Tibial artery (tissue), 4 donors: ENCODE data around the gene FGD4.
A peak's percentile ranks its signal among the peaks of the same experiment; 100 is the strongest.
"Not testable (repeated sequence)": the region's sequence is repeated elsewhere in the genome, so short reads cannot be mapped to it uniquely, and the experiment has no call there.

Experiments used
- DNase-seq, 2 donors: peaks; one replicate each; pipeline ENCODE4 v3.0.0-alpha.2; 2019
- H3K27ac ChIP-seq, 2 donors: fragments of 200-600 bp; sonication (generic) in 1 of 2; 1 replicate in 1 of 2; 2 replicates in 1 of 2; pipeline ENCODE4 v1.5.1; 2018 to 2019; ENCODE audit warnings: mild to moderate bottlenecking in 1 of 2
- H3K27me3 ChIP-seq, 2 donors: fragments of 200-600 bp; sonication (generic) in 1 of 2; one replicate each; pipeline versions ENCODE4 v1.5.1 to v1.6.0; 2016 to 2019
- H3K36me3 ChIP-seq, 3 donors: fragments of 200-600 bp; sonication (generic) in 2 of 3; one replicate each; pipeline ENCODE4 v1.5.1; 2016 to 2019; ENCODE audit warnings: mild to moderate bottlenecking in 2 of 3
- H3K4me1 ChIP-seq, 4 donors: fragments of 200-600 bp; sonication (generic) in 2 of 4; 1 replicate in 3 of 4; 2 replicates in 1 of 4; pipeline ENCODE4 v1.5.1; 2016 to 2019
- H3K4me3 ChIP-seq, 2 donors: fragments of 200-600 bp; sonication (generic) in 1 of 2; 1 replicate in 1 of 2; 2 replicates in 1 of 2; pipeline ENCODE4 v1.5.1; 2018 to 2019; ENCODE audit warnings: mild to moderate bottlenecking in 2 of 2
- H3K9me3 ChIP-seq, 3 donors: fragments of 200-600 bp; sonication (generic) in 1 of 3; one replicate each; pipeline ENCODE4 v1.5.1; 2016 to 2019
- CTCF ChIP-seq, 2 experiments: fragments of 200-600 bp in 1 of 2; fragments of 450-650 bp in 1 of 2; IDR thresholded peaks; one replicate each; pipeline ENCODE4 v1.5.1; 2017 to 2019; ENCODE audit warnings: antibody characterized with exemption in 2 of 2, mild to moderate bottlenecking in 1 of 2, moderate library complexity in 1 of 2
- intact Hi-C: fragments of 100-400 bp; cut with DNase I; formaldehyde crosslinking; loops from one replicate; pipeline ENCODE4 v1.15.0; 2023; ENCODE audit warnings: low total_unique reads

FGD4 gene

DNA sequence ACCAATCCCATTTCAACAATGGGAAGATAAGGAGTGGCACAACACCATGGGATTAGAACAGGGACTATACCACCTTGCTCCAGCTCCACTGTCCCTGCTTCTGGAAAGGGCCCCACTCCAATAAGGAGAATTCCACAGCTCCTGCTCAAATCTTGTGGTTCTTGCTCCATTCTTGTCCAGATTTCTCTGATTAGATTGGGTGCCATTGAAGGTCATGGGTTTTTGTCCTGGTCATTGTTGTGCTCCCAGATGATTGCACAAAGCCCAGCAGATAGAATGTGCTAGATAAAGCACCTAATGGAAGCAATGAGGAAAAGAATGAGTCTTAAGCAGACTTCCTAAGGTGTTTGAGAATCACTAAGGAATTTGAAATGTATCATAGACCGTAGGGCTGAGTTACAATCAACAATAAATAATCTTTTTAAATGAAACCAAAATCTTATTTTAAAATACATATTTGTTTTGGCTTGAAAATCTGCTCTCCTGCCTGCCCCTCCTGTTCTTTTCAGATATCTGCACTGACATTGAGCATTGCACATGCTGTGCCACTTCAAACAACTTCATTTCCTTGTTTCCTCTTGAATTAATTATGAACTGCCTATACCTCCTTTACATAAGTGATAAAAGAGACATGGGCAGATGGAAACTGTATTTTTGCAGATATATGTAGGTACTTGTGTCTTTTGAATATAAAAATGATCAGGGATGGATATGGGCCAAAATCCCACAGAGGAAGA lies 115.9 kb downstream of the FGD4 start:
- Histone ChIP-seq H3K27ac (no peak overlapping the region), H3K4me1 (peaks cover 0 to 11% (median 0%) of the 10 kb centered on the region in 4 donors), H3K27me3 (no peaks in the 10 kb centered on the region), H3K4me3 (no peak overlapping the region), H3K9me3 (no peaks in the 10 kb centered on the region), H3K36me3 (no peaks in the 10 kb centered on the region)
- TF ChIP-seq CTCF (IDR thresholded peaks at IDR 0.05), result no peak
- DNase-seq, result no peak
- intact Hi-C loops, result no loop called here

DNA sequence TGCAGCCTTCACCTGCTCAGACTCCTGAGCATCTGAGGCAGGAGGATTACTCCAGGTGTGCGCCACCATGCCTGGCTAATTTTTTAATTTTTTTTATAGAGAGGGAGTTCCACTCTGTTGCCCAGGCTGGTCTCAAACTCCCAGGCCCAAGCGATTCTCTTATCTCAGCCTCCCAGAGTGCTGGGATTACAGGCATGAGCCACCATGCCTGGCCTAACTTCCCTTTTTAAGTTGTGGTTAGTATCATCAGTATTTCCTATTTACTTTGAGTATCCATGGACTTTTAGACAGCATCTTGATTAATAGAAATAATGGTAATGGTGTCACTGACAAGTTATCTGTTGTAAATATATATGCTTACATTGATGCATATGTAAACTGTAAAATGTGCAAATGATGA lies 116.9 kb downstream of the FGD4 start:
- no peak for TF ChIP-seq CTCF (IDR thresholded peaks at IDR 0.05)
- Histone ChIP-seq H3K27me3 (no peaks in the 10 kb centered on the region), H3K4me3 (no peak overlapping the region), H3K36me3 (no peaks in the 10 kb centered on the region), H3K27ac (no peak overlapping the region), H3K9me3 (no peaks in the 10 kb centered on the region), H3K4me1 (peaks cover 0 to 17% (median 0%) of the 10 kb centered on the region in 4 donors)
- DNase-seq, result no peak
- intact Hi-C loops, result no loop called here

DNA sequence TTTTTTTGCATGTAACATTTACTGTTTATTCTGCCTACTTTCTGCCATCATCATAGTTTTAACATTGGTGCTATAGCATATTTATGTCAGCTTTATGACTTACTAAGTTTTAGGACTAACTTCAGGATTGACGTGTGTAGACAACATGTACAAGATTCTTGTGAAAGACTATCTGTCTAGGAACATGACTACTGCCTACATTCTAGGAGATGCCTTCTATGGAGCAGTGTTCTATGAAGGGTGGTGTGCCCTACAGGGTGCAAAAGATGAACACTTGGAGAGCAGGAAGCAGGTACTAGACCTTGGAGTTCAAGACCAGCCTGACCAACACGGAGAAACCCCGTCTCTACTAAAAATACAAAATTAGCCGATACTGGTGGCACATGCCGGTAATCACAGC lies 118.6 kb downstream of the FGD4 start:
- H3K36me3 ChIP-seq, result no peaks in the 10 kb centered on the region
- no peak overlapping the region for H3K27ac ChIP-seq
- intact Hi-C loops, result no loop called here
- H3K4me1 ChIP-seq, result peaks cover 0 to 34% (median 8%) of the 10 kb centered on the region in 4 donors
- no peak for TF ChIP-seq CTCF (IDR thresholded peaks at IDR 0.05)
- no peaks in the 10 kb centered on the region for H3K27me3 ChIP-seq
- no peak for DNase-seq
- H3K9me3 ChIP-seq, result no peaks in the 10 kb centered on the region
- H3K4me3 ChIP-seq, result no peak overlapping the region

GRCh38 chr12:32519047-32519446 lies 119.7 kb downstream of the FGD4 start:
- Histone ChIP-seq H3K27ac (no peak overlapping the region), H3K27me3 (no peaks in the 10 kb centered on the region), H3K4me1 (peaks cover 0 to 45% (median 16%) of the 10 kb centered on the region in 4 donors), H3K36me3 (no peaks in the 10 kb centered on the region), H3K4me3 (no peak overlapping the region), H3K9me3 (no peaks in the 10 kb centered on the region)
- DNase-seq, result no peak
- intact Hi-C loops, result no loop called here
- no peak for TF ChIP-seq CTCF (IDR thresholded peaks at IDR 0.05)

DNA sequence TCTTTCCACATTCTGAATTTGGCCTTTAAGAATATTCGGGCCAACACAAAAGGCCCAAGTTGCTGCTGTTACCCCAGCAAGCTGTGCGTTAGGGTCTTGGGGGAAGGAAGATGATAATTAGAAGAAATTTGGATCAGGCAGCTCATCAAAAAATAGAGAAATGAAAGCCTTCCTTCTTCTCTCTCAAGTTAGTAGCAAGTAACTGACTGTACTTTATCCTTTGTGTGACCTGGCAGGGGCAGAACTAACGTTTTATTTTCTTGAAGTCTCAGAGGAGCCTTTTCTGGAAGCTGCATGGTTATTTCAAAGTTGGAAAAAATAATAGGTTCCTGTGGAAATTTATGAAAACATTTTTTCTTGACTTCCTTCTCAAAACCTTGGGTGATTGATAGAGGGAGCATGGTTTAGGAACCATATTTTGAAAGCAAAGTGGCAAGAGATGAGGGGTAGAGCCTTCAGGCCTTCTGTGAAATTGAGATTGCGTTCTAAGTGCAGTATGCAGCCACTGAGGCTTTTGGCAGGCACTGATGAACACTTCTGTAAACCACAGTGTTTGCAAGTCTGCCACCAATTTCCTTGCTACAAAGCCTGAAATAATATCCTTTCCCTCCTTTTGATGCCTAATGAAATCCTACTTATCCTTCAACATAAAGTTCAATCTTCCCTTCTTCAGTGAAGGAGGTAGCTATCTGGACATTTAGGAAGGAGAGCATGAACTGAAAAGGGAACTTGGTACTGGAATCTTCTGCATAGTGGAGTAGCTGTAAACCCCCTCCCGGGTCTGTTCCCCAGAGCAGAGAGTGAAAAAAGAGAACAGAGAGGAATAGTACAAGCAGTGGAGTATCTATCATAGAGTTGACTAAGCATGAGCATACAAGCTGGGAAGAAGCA lies 123.2 kb downstream of the FGD4 start:
- no peak for DNase-seq
- peaks cover 0 to 41% (median 16%) of the 10 kb centered on the region in 4 donors for H3K4me1 ChIP-seq
- no peak for TF ChIP-seq CTCF (IDR thresholded peaks at IDR 0.05)
- intact Hi-C loops, result no loop called here
- H3K27ac ChIP-seq, result peak overlapping the region; percentile 58 to 67
- H3K9me3 ChIP-seq, result no peaks in the 10 kb centered on the region
- no peaks in the 10 kb centered on the region for H3K36me3 ChIP-seq
- H3K27me3 ChIP-seq, result no peaks in the 10 kb centered on the region
- no peak overlapping the region for H3K4me3 ChIP-seq

- H3K36me3 ChIP-seq, H3K27ac ChIP-seq, intact Hi-C loops, H3K27me3 ChIP-seq, H3K4me3 ChIP-seq, DNase-seq, H3K9me3 ChIP-seq: not testable (repeated sequence)
- peaks cover 0 to 44% (median 16%) of the 10 kb centered on the region in 4 donors for H3K4me1 ChIP-seq
Measured at GRCh38 chr12:32525802-32526201, 126.4 kb downstream of the FGD4 start.

GRCh38 chr12:32526343-32526742 lies 127.0 kb downstream of the FGD4 start:
- H3K27me3 ChIP-seq, intact Hi-C loops, H3K4me3 ChIP-seq, H3K9me3 ChIP-seq, DNase-seq, H3K36me3 ChIP-seq, H3K27ac ChIP-seq: not testable (repeated sequence)
- peaks cover 0 to 39% (median 16%) of the 10 kb centered on the region in 4 donors for H3K4me1 ChIP-seq
